ENCODE data around the gene CENPS. TPM values are rescaled to one million over a fixed set of nuclear protein-coding genes. Genes with fewer than 3 reads are reported as not detected.

CENPS gene
- total RNA-seq, 4 donors from 2014 or later = 2.6 to 15.4 (median 6.2) TPM

- H3K4me1 ChIP-seq = no peaks in the 10 kb centered on the region
- no peaks in the 10 kb centered on the region for H3K36me3 ChIP-seq
- no peak for DNase-seq
- no peak for TF ChIP-seq POLR2A (IDR thresholded peaks at IDR 0.05)
- no peak for TF ChIP-seq CTCF (IDR thresholded peaks at IDR 0.05)
- no peaks in the 10 kb centered on the region for H3K27me3 ChIP-seq
- no peaks in the 10 kb centered on the region for H3K9me3 ChIP-seq
- H3K4me3 ChIP-seq = no peak overlapping the region
- intact Hi-C loops (cut with DNase I; ENCODE audit: low total_unique reads) = no loop called here
- no peak overlapping the region for H3K27ac ChIP-seq
Measured at GRCh38 chr1:10480614-10481013, 50.4 kb downstream of the CENPS start.

GRCh38 chr1:10484521-10484920, 54.3 kb downstream of the CENPS start:
- DNase-seq = no peak
- intact Hi-C loops (cut with DNase I; ENCODE audit: low total_unique reads) = no loop called here
- Histone ChIP-seq H3K4me1 (no peaks in the 10 kb centered on the region), H3K27me3 (no peaks in the 10 kb centered on the region), H3K9me3 (peaks cover 0 to 3% of the 10 kb centered on the region in 2 donors), H3K27ac (no peak overlapping the region), H3K36me3 (no peaks in the 10 kb centered on the region), H3K4me3 (no peak overlapping the region)
- TF ChIP-seq POLR2A (IDR thresholded peaks at IDR 0.05) (no peak), CTCF (IDR thresholded peaks at IDR 0.05) (no peak)

GRCh38 chr1:10489291-10490055, 59.2 kb downstream of the CENPS start:
- no peaks in the 10 kb centered on the region for H3K36me3 ChIP-seq
- H3K9me3 ChIP-seq = peaks cover 0 to 3% of the 10 kb centered on the region in 2 donors
- H3K27ac ChIP-seq = no peak overlapping the region
- no peaks in the 10 kb centered on the region for H3K27me3 ChIP-seq
- no peaks in the 10 kb centered on the region for H3K4me1 ChIP-seq
- no peak for TF ChIP-seq CTCF (IDR thresholded peaks at IDR 0.05)
- no peak for TF ChIP-seq POLR2A (IDR thresholded peaks at IDR 0.05)
- no peak overlapping the region for H3K4me3 ChIP-seq
- intact Hi-C loops (cut with DNase I; ENCODE audit: low total_unique reads) = loop anchor here (10.0 kb wide), 1 partner anchor 55 kb away; the partner anchor contains the start of gene CENPS
- DNase-seq = no peak

GRCh38 chr1:10490286-10490970, 60.2 kb downstream of the CENPS start:
- DNase-seq = no peak
- H3K27me3 ChIP-seq = no peaks in the 10 kb centered on the region
- no peak overlapping the region for H3K4me3 ChIP-seq
- peaks cover 0 to 3% of the 10 kb centered on the region in 2 donors for H3K9me3 ChIP-seq
- TF ChIP-seq POLR2A (IDR thresholded peaks at IDR 0.05) = no peak
- no peak for TF ChIP-seq CTCF (IDR thresholded peaks at IDR 0.05)
- no peaks in the 10 kb centered on the region for H3K4me1 ChIP-seq
- intact Hi-C loops (cut with DNase I; ENCODE audit: low total_unique reads) = loop anchor here (10.0 kb wide), 1 partner anchor 56 kb away; the partner anchor contains the start of gene CENPS
- H3K27ac ChIP-seq = no peak overlapping the region
- no peaks in the 10 kb centered on the region for H3K36me3 ChIP-seq

Other genes starting within 250 kb of the CENPS start
- gene KIF1B, start 219.9 kb upstream of the CENPS start, total RNA-seq = 10 to 100 TPM; 26.4 to 89.6 (median 45.1) TPM
- gene PGD, start 31.4 kb upstream of the CENPS start, total RNA-seq = 10 to 100 TPM; 13.8 to 79.7 (median 37.5) TPM
- gene CORT, start 19.6 kb downstream of the CENPS start, total RNA-seq = under 1 TPM in 1 of 4 donors, not detected in 3; 0.79 TPM
- 10 to 100 TPM in 3 of 4 donors, 1 to 10 TPM in 1; 5.1 to 41.6 (median 25.7) TPM for gene DFFA, start 42.1 kb downstream of the CENPS start, total RNA-seq
- 10 to 100 TPM in 1 of 4 donors, 1 to 10 TPM in 3; 2.0 to 21.9 (median 5.3) TPM for gene PEX14, start 44.5 kb downstream of the CENPS start, total RNA-seq